Nephron progenitor cell (in vitro differentiated cells): ENCODE data around the gene SS18L1.
A peak's percentile ranks its signal among the peaks of the same experiment; 100 is the strongest.

Source experiments
- DNase-seq: peaks from one replicate; pipeline ENCODE4 v3.0.0; 2021
- H3K27ac Mint-ChIP-seq: 2 replicates; pipeline ENCODE4 v1.8.0; 2021; ENCODE audit warnings: mild to moderate bottlenecking, moderate library complexity, mixed read lengths
- H3K27me3 Mint-ChIP-seq: 2 replicates; pipeline ENCODE4 v1.8.0; 2021; ENCODE audit warnings: mild to moderate bottlenecking, low read depth, mixed read lengths; ENCODE audit not compliant: poor library complexity
- H3K36me3 Mint-ChIP-seq: 2 replicates; pipeline ENCODE4 v1.8.0; 2021; ENCODE audit warnings: low read depth, mixed read lengths
- H3K4me1 Mint-ChIP-seq: 2 replicates; pipeline ENCODE4 v1.8.0; 2021; ENCODE audit warnings: mixed read lengths
- H3K4me3 Mint-ChIP-seq: 2 replicates; pipeline ENCODE4 v1.8.0; 2021; ENCODE audit warnings: mild to moderate bottlenecking, moderate library complexity, mixed read lengths
- H3K9me3 Mint-ChIP-seq: 2 replicates; pipeline ENCODE4 v1.8.0; 2021; ENCODE audit warnings: mild to moderate bottlenecking, moderate library complexity, mixed read lengths
- CTCF ChIP-seq: fragments of 200-600 bp; sonication (generic); IDR thresholded peaks from 2 replicates; pipeline ENCODE4 v1.5.0; 2021; ENCODE audit warnings: antibody characterized with exemption

SS18L1 gene

GRCh38 chr20:62203378-62204030, 59.9 kb downstream of the SS18L1 start:
- Mint-ChIP-seq H3K9me3 (no peaks in the 10 kb centered on the region), H3K27ac (peak overlapping the region; percentile 19), H3K4me1 (peaks cover 16% of the 10 kb centered on the region), H3K27me3 (peaks cover 5% of the 10 kb centered on the region), H3K4me3 (no peak overlapping the region), H3K36me3 (peaks cover 42% of the 10 kb centered on the region)
- no peak for DNase-seq
- no peak for TF ChIP-seq CTCF

- peaks cover 24% of the 10 kb centered on the region for H3K4me1 Mint-ChIP-seq
- no peaks in the 10 kb centered on the region for H3K9me3 Mint-ChIP-seq
Observed at GRCh38 chr20:62205618-62206387, 62.2 kb downstream of the SS18L1 start.

GRCh38 chr20:62206388-62206775, 62.8 kb downstream of the SS18L1 start:
- Mint-ChIP-seq H3K9me3 (no peaks in the 10 kb centered on the region), H3K4me1 (peaks cover 24% of the 10 kb centered on the region), H3K27ac (no peak overlapping the region), H3K27me3 (peaks cover 18% of the 10 kb centered on the region), H3K4me3 (no peak overlapping the region), H3K36me3 (peaks cover 18% of the 10 kb centered on the region)
- no peak for TF ChIP-seq CTCF
- no peak for DNase-seq

More at GRCh38 chr20:62205618-62206387, 62.2 kb downstream of the SS18L1 start:
- DNase-seq: no peak
- no peak for TF ChIP-seq CTCF
- H3K27ac Mint-ChIP-seq: no peak overlapping the region
- peaks cover 13% of the 10 kb centered on the region for H3K27me3 Mint-ChIP-seq
- no peak overlapping the region for H3K4me3 Mint-ChIP-seq
- peaks cover 21% of the 10 kb centered on the region for H3K36me3 Mint-ChIP-seq

GRCh38 chr20:62208061-62208794, 64.7 kb downstream of the SS18L1 start:
- Mint-ChIP-seq H3K36me3 (peaks cover 4% of the 10 kb centered on the region), H3K4me1 (peaks cover 20% of the 10 kb centered on the region), H3K9me3 (no peaks in the 10 kb centered on the region), H3K27me3 (peaks cover 28% of the 10 kb centered on the region), H3K4me3 (no peak overlapping the region), H3K27ac (no peak overlapping the region)
- no peak for DNase-seq
- TF ChIP-seq CTCF: no peak

- Mint-ChIP-seq H3K9me3 (no peaks in the 10 kb centered on the region), H3K27ac (no peak overlapping the region)
Observed at GRCh38 chr20:62208795-62209755, 65.5 kb downstream of the SS18L1 start.

More at GRCh38 chr20:62208795-62209755, 65.5 kb downstream of the SS18L1 start:
- Mint-ChIP-seq H3K36me3 (no peaks in the 10 kb centered on the region), H3K4me1 (peaks cover 14% of the 10 kb centered on the region), H3K27me3 (peaks cover 33% of the 10 kb centered on the region), H3K4me3 (no peak overlapping the region)
- DNase-seq: peak; percentile 44
- no peak for TF ChIP-seq CTCF
